Lung (tissue), 12 donors: ENCODE measurements around the gene AHDC1. TPM values are rescaled to one million over a fixed set of nuclear protein-coding genes. Genes with fewer than 3 reads are reported as not detected.
A peak's percentile ranks its signal among the peaks of the same experiment; 100 is the strongest.

Experiments used
- ATAC-seq: fragments of 200-7000 bp; cut with Tn5 transposase; one replicate; pipeline ENCODE4 v1.9.1; 2020; ENCODE audit warnings: moderate number of reproducible peaks; ENCODE audit not compliant: insufficient read depth, low FRiP score
- DNase-seq, 3 donors: peaks; one replicate each; pipeline ENCODE4 v3.0.0-alpha.2; 2013 to 2017
- H3K27ac ChIP-seq, 2 donors: one replicate each; pipeline ENCODE4 v1.5.1; 2013; ENCODE audit warnings: mild to moderate bottlenecking in 2 of 2, moderate library complexity in 2 of 2, control low read depth in 1 of 2, inconsistent platforms in 1 of 2, low read depth in 1 of 2, low read length in 1 of 2
- H3K27me3 ChIP-seq, 3 donors: one replicate each; pipeline ENCODE4 v1.5.1; 2013; ENCODE audit warnings: low read length in 2 of 3; ENCODE audit not compliant: control insufficient read depth in 3 of 3, insufficient read depth in 3 of 3
- H3K36me3 ChIP-seq, 4 donors: one replicate each; pipeline ENCODE4 v1.5.1; 2013; ENCODE audit warnings: low read length in 4 of 4, mild to moderate bottlenecking in 1 of 4, moderate library complexity in 1 of 4; ENCODE audit not compliant: control insufficient read depth in 4 of 4, insufficient read depth in 4 of 4
- H3K4me1 ChIP-seq, 5 donors: one replicate each; pipeline ENCODE4 v1.5.1; 2013; ENCODE audit warnings: low read length in 5 of 5, mild to moderate bottlenecking in 2 of 5, moderate library complexity in 1 of 5; ENCODE audit not compliant: control insufficient read depth in 5 of 5, insufficient read depth in 5 of 5
- H3K4me3 ChIP-seq: one replicate; pipeline ENCODE4 v1.5.1; 2013; ENCODE audit warnings: mild to moderate bottlenecking, control low read depth, moderate library complexity
- H3K9ac ChIP-seq, 2 donors: one replicate each; pipeline ENCODE4 v1.5.1; 2013; ENCODE audit warnings: low read length in 2 of 2, control low read depth in 1 of 2; ENCODE audit not compliant: insufficient read depth in 1 of 2
- H3K9me3 ChIP-seq, 4 donors: one replicate each; pipeline ENCODE4 v1.5.1; 2013; ENCODE audit warnings: low read length in 3 of 4, mild to moderate bottlenecking in 1 of 4, moderate library complexity in 1 of 4; ENCODE audit not compliant: control insufficient read depth in 4 of 4, insufficient read depth in 3 of 4
- WGBS, 2 donors: extraction: QIAGEN DNeasy Blood & Tissue Kit; methylation state at CpG; one replicate each; pipeline ENCODE4 v1.1.7; 2013; 5-methylcytosine and 5-hydroxymethylcytosine counted together
- polyA plus RNA-seq, 2 donors: library from polyadenylated mRNA; stranded (reverse); fragments of 200-250 nt; gene quantifications; one replicate each; pipeline ENCODE4 v1.2.1, GENCODE V29; 2013
- total RNA-seq, 2 donors: library from RNA; depleted of rRNA in 1 of 2; stranded (reverse); fragments of >200 nt in 1 of 2; gene quantifications; one replicate each; pipeline ENCODE4 v1.2.1, GENCODE V29; 2014 to 2021
- TF ChIP-seq, protein P1 (sequence below): IDR thresholded peaks from 2 replicates; pipeline ENCODE4 v1.5.1; 2012; ENCODE audit warnings: mild to moderate bottlenecking; ENCODE audit errors: control extremely low read depth, extremely low read depth
- donor health status: control.
- donor health status: control.
- donor health status: Bipolar disorder and iron deficiency.
- donor health status: healthy.
- donor health status: DM: yes; HTN: yes; CAD: no.

The AHDC1 gene
- total and polyA plus RNA-seq, 4 donors, result 10.3 to 37.9 (median 21.8) TPM

DNA sequence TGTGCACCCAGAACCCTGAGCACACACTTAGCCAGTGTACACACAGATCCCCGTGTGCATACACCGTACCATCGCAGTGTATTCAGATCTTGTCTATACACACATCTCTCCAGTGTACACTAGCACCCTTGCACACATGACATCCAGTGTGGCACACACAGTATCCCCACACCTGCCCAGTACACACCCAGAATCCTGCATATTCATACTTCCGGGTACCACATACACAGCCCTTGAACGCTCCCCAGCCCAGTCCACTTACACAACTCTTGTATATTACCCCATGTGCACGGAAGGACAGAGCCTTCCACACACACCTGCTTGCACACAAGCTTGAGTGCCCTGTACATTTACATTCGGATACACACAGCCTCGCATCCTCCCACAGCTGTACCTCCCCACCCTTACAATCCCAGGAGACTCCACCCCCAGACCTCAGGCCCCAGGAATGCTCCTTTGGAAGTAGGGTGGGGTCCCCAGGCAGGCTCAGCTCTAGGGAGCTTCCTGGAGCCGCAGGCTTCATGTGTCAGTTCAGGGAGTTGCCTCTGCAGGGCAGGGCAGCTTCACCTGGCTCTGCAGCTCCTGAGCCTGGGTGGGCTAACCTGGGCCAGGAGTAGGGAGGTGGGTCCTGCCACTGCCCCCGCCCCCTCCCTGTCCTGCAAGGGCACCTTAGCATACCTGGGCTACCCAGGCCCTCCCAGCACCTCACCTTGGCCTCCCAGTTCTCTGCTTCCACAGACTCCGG lies 46.2 kb downstream of the AHDC1 start:
- no peaks in the 10 kb centered on the region for H3K9me3 ChIP-seq
- H3K27me3 ChIP-seq, result no peaks in the 10 kb centered on the region
- H3K9ac ChIP-seq, result peak overlapping the region in 1 of 2 donors; percentile 14
- H3K27ac ChIP-seq, result peak overlapping the region; percentile 22 to 86
- no peak overlapping the region for H3K4me3 ChIP-seq
- peaks cover 0 to 9% (median 8%) of the 10 kb centered on the region in 4 donors for H3K36me3 ChIP-seq
- DNase-seq (peak in 1 of 3 donors; percentile 42), ATAC-seq (peak; percentile 2)
- TF ChIP-seq, protein P1, sequence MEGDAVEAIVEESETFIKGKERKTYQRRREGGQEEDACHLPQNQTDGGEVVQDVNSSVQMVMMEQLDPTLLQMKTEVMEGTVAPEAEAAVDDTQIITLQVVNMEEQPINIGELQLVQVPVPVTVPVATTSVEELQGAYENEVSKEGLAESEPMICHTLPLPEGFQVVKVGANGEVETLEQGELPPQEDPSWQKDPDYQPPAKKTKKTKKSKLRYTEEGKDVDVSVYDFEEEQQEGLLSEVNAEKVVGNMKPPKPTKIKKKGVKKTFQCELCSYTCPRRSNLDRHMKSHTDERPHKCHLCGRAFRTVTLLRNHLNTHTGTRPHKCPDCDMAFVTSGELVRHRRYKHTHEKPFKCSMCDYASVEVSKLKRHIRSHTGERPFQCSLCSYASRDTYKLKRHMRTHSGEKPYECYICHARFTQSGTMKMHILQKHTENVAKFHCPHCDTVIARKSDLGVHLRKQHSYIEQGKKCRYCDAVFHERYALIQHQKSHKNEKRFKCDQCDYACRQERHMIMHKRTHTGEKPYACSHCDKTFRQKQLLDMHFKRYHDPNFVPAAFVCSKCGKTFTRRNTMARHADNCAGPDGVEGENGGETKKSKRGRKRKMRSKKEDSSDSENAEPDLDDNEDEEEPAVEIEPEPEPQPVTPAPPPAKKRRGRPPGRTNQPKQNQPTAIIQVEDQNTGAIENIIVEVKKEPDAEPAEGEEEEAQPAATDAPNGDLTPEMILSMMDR, result no peak
- 38 to 46% methylated on average over 11 of the region's 11 CpGs for WGBS, 2 donors
- H3K4me1 ChIP-seq, result peaks cover 9 to 57% (median 21%) of the 10 kb centered on the region in 5 donors

DNA sequence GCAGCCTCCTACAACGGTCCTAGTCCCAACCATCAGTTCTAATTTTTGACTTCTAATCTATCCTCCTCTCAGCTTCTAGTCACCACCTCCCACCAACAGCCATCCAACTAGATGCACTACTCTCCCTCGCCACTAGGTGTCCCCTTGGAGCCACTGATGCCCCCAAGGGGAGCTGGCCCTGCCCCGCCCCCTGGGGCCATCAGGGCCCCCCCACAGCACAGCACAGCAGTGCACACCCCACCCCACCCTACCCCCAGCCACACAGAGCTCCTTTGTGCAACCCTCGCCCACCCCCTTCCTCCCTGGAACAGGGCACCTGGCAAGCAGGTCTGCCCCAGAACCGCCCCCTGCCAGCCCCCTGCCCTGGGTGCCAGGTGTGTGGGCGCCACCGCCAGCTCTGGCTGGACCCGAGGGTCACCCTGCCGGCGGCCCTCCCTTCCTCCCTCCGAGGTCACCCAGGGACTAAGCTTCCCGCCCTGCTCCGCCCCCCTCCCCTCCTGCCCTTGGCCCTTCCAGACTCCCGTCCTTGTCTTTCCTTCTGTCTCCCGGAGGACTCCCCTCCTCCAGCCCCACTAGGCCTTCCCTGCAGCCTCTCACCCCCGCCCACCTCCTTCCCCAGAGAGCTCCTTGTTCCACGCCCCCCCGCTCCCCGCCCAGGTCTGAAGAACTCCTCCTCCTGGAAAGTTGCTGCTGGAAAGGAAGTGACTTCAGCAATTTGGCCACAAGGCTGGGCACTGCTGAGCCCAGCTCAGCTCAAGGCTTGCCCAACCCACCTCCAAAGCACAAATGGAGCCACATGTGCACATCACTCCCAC lies 47.0 kb downstream of the AHDC1 start:
- peak overlapping the region in 1 of 2 donors; percentile 14 for H3K9ac ChIP-seq
- H3K4me1 ChIP-seq, result peaks cover 9 to 49% (median 19%) of the 10 kb centered on the region in 5 donors
- DNase-seq, result peak; percentile 91 to 95 (median 92)
- H3K36me3 ChIP-seq, result peaks cover 0 to 11% (median 9%) of the 10 kb centered on the region in 4 donors
- no peak overlapping the region for H3K4me3 ChIP-seq
- peak overlapping the region; percentile 78 to 86 for H3K27ac ChIP-seq
- no peaks in the 10 kb centered on the region for H3K27me3 ChIP-seq
- TF ChIP-seq, protein P1, result peak; percentile 84
- peak; percentile 88 for ATAC-seq
- H3K9me3 ChIP-seq, result no peaks in the 10 kb centered on the region
- 6 to 12% methylated on average over 13 to 19 of the region's 19 CpGs for WGBS, 2 donors

DNA sequence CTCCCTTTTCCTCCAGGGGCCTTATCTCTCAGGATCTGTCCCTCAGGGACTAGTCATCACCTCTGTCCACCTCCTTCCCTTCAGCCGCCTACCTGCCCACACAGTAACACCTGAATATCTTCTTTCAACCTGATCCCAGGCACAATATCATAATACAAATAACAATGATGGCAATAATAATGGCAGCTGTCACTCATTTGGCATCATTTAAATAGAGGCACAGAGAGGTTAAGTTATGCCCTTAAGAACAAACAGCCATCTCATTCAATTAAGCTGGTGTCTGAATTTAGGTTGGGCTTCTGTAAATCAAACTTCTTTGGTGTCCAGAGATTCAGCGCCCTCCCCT lies 47.5 kb downstream of the AHDC1 start:
- Histone ChIP-seq H3K27me3 (no peaks in the 10 kb centered on the region), H3K27ac (peak overlapping the region; percentile 78 to 81), H3K4me1 (peaks cover 9 to 43% (median 15%) of the 10 kb centered on the region in 5 donors), H3K4me3 (no peak overlapping the region), H3K9me3 (no peaks in the 10 kb centered on the region), H3K36me3 (peaks cover 0 to 16% (median 10%) of the 10 kb centered on the region in 4 donors), H3K9ac (peak overlapping the region in 1 of 2 donors; percentile 15)
- peak in 1 of 3 donors; percentile 25 for DNase-seq
- TF ChIP-seq, protein P1, result no peak
- whole genome bisulfite sequencing, 2 donors, result 47 to 54% methylated on average over 2 of the region's 2 CpGs
- no peak for ATAC-seq
